Mesothelial cell of epicardium (in vitro differentiated cells): ENCODE data around the gene SEPTIN5. TPM values are rescaled to one million over a fixed set of nuclear protein-coding genes. Genes with fewer than 3 reads are reported as not detected.

Source experiments
- DNase-seq, 2 experiments: peaks; one replicate each; pipeline ENCODE4 v3.0.0; 2021; ENCODE audit warnings: low spot score in 2 of 2; ENCODE audit not compliant: unreplicated experiment in 2 of 2
- H3K27ac Mint-ChIP-seq: 2 replicates; pipeline ENCODE4 v1.8.0; 2021; ENCODE audit warnings: mixed read lengths
- H3K27me3 Mint-ChIP-seq: 2 replicates; pipeline ENCODE4 v1.8.0; 2021; ENCODE audit warnings: low read depth, mixed read lengths
- H3K36me3 Mint-ChIP-seq: 2 replicates; pipeline ENCODE4 v1.8.0; 2021; ENCODE audit warnings: mixed read lengths
- H3K4me1 Mint-ChIP-seq: 2 replicates; pipeline ENCODE4 v1.8.0; 2021; ENCODE audit warnings: mixed read lengths
- H3K4me3 Mint-ChIP-seq: 2 replicates; pipeline ENCODE4 v1.8.0; 2021; ENCODE audit warnings: mild to moderate bottlenecking, moderate library complexity, mixed read lengths
- H3K9me3 Mint-ChIP-seq: 2 replicates; pipeline ENCODE4 v1.8.0; 2021; ENCODE audit warnings: mixed read lengths
- CTCF ChIP-seq: fragments of 200-600 bp; sonication (generic); IDR thresholded peaks from one replicate; pipeline ENCODE4 v1.5.0; 2021; ENCODE audit warnings: antibody characterized with exemption; ENCODE audit not compliant: unreplicated experiment
- total RNA-seq: library from RNA; stranded (reverse); gene quantifications from 3 replicates; pipeline ENCODE4 v1.2.1, GENCODE V29; 2021

Gene SEPTIN5
- total RNA-seq, 1 donor from 2014 or later = 42.1 TPM

- no peak for TF ChIP-seq CTCF
- Mint-ChIP-seq H3K9me3 (no peaks in the 10 kb centered on the region), H3K4me1 (no peaks in the 10 kb centered on the region), H3K27me3 (peaks cover 11% of the 10 kb centered on the region), H3K27ac (no peak overlapping the region), H3K4me3 (no peak overlapping the region), H3K36me3 (no peaks in the 10 kb centered on the region)
- DNase-seq = no peak
These were observed 30.2 kb downstream of the SEPTIN5 start for GRCh38 chr22:19744350-19745006.

GRCh38 chr22:19745155-19746101 lies 31.1 kb downstream of the SEPTIN5 start:
- Mint-ChIP-seq H3K9me3 (no peaks in the 10 kb centered on the region), H3K27me3 (peaks cover 11% of the 10 kb centered on the region), H3K4me1 (no peaks in the 10 kb centered on the region), H3K27ac (no peak overlapping the region), H3K4me3 (no peak overlapping the region), H3K36me3 (no peaks in the 10 kb centered on the region)
- DNase-seq = no peak
- TF ChIP-seq CTCF = no peak

GRCh38 chr22:19746726-19747125 lies 32.4 kb downstream of the SEPTIN5 start:
- Mint-ChIP-seq H3K27ac (no peak overlapping the region), H3K27me3 (peaks cover 16% of the 10 kb centered on the region), H3K4me3 (no peak overlapping the region), H3K9me3 (no peaks in the 10 kb centered on the region), H3K4me1 (peaks cover 5% of the 10 kb centered on the region), H3K36me3 (no peaks in the 10 kb centered on the region)
- TF ChIP-seq CTCF = no peak
- DNase-seq = no peak

- no peak for TF ChIP-seq CTCF
- Mint-ChIP-seq H3K4me3 (no peak overlapping the region), H3K27ac (no peak overlapping the region)
These were observed 33.2 kb downstream of the SEPTIN5 start for GRCh38 chr22:19747551-19747950.

GRCh38 chr22:19748139-19748538 lies 33.8 kb downstream of the SEPTIN5 start:
- Mint-ChIP-seq H3K9me3 (no peaks in the 10 kb centered on the region), H3K4me3 (no peak overlapping the region), H3K27me3 (peaks cover 30% of the 10 kb centered on the region), H3K36me3 (no peaks in the 10 kb centered on the region), H3K4me1 (peaks cover 5% of the 10 kb centered on the region), H3K27ac (no peak overlapping the region)
- DNase-seq = no peak
- TF ChIP-seq CTCF = no peak

More at GRCh38 chr22:19747551-19747950, 33.2 kb downstream of the SEPTIN5 start:
- no peak for DNase-seq
- Mint-ChIP-seq H3K27me3 (peaks cover 24% of the 10 kb centered on the region), H3K9me3 (no peaks in the 10 kb centered on the region), H3K4me1 (peaks cover 5% of the 10 kb centered on the region), H3K36me3 (no peaks in the 10 kb centered on the region)
